HEK293 (cell line): Measurements from ENCODE around the gene EMB.
"Not testable (repeated sequence)": the region's sequence is repeated elsewhere in the genome, so short reads cannot be mapped to it uniquely, and the experiment has no call there.

Experiments
- CTCF ChIA-PET: fragments of 350-600 bp; formaldehyde crosslinking; extraction: SDS; loops from one replicate; lab custom pipeline; 2021; ENCODE audit warnings: antibody characterized with exemption; lab: Yijun Ruan, JAX
- POLR2A ChIA-PET: fragments of 300-600 bp; formaldehyde crosslinking; extraction: SDS; loops from one replicate; lab custom pipeline; 2020; ENCODE audit warnings: antibody characterized with exemption, inconsistent platforms; lab: Yijun Ruan, JAX
- H3K27ac ChIP-seq: fragments of 200-500 bp; sonication (Bioruptor generic); 2 replicates; pipeline ENCODE4 v1.5.1; 2014; ENCODE audit warnings: low read depth, low read length, control low read depth, inconsistent platforms; ENCODE audit errors: extremely low read depth
- H3K36me3 ChIP-seq, 2 experiments: fragments of 200-500 bp in 1 of 2; sonication (Bioruptor generic) in 1 of 2; 1 replicate in 1 of 2; 2 replicates in 1 of 2; pipeline ENCODE4 v1.5.1; 2014 to 2017; ENCODE audit warnings: inconsistent platforms in 2 of 2, low read length in 2 of 2; ENCODE audit not compliant: control insufficient read depth in 2 of 2, insufficient read depth in 1 of 2
- H3K4me1 ChIP-seq: fragments of 200-500 bp; sonication (Bioruptor generic); 2 replicates; pipeline ENCODE4 v1.5.1; 2014; ENCODE audit warnings: mild to moderate bottlenecking, low read length, inconsistent platforms; ENCODE audit not compliant: control insufficient read depth, insufficient read depth
- H3K4me3 ChIP-seq: 2 replicates; pipeline ENCODE4 v1.5.1; 2011; ENCODE audit warnings: low read depth, mild to moderate bottlenecking, control low read depth, low read length, moderate library complexity
- H3K9me3 ChIP-seq: fragments of 200-500 bp; sonication (Bioruptor generic); 2 replicates; pipeline ENCODE4 v1.5.1; 2014; ENCODE audit warnings: low read depth, low read length, inconsistent platforms; ENCODE audit not compliant: control insufficient read depth, insufficient read depth
- MEIS1 ChIP-seq: sonication (generic); formaldehyde crosslinking; IDR thresholded peaks from 2 replicates; pipeline ENCODE4 v1.8.1; 2022; ENCODE audit warnings: missing genetic modification reagents, mild to moderate bottlenecking, borderline replicate concordance
- MYNN ChIP-seq: fragments of 450-650 bp; formaldehyde crosslinking; IDR thresholded peaks from 2 replicates; pipeline ENCODE4 v1.5.1; 2016; ENCODE audit warnings: missing biosample characterization, missing genetic modification characterization, borderline replicate concordance
- SP7 ChIP-seq: fragments of 450-650 bp; formaldehyde crosslinking; IDR thresholded peaks from 2 replicates; pipeline ENCODE4 v1.5.1; 2016; ENCODE audit warnings: missing biosample characterization, missing genetic modification characterization
- ZNF416 ChIP-seq: fragments of 450-650 bp; formaldehyde crosslinking; IDR thresholded peaks from 2 replicates; pipeline ENCODE4 v1.5.1; 2016; ENCODE audit warnings: missing biosample characterization, missing genetic modification characterization
- ZNF423 ChIP-seq: fragments of 450-650 bp; formaldehyde crosslinking; IDR thresholded peaks from 2 replicates; pipeline ENCODE4 v1.5.1; 2016; ENCODE audit warnings: missing biosample characterization, missing genetic modification characterization
- ZNF48 ChIP-seq: fragments of 450-650 bp; formaldehyde crosslinking; IDR thresholded peaks from 2 replicates; pipeline ENCODE4 v1.5.1; 2016; ENCODE audit warnings: missing biosample characterization, missing genetic modification characterization
- ZNF530 ChIP-seq: fragments of 450-650 bp; formaldehyde crosslinking; IDR thresholded peaks from 2 replicates; pipeline ENCODE4 v1.5.1; 2016; ENCODE audit warnings: low read depth, missing biosample characterization, missing genetic modification characterization
- ZNF548 ChIP-seq: fragments of 450-650 bp; formaldehyde crosslinking; IDR thresholded peaks from 2 replicates; pipeline ENCODE4 v1.5.1; 2016; ENCODE audit warnings: missing biosample characterization, missing genetic modification characterization
- ZNF624 ChIP-seq: fragments of 450-650 bp; formaldehyde crosslinking; IDR thresholded peaks from 2 replicates; pipeline ENCODE4 v1.5.1; 2017; ENCODE audit warnings: missing biosample characterization, missing genetic modification characterization
- TF ChIP-seq, protein P1 (sequence below): fragments of 450-650 bp; formaldehyde crosslinking; IDR thresholded peaks from 2 replicates; pipeline ENCODE4 v1.5.1; 2017; ENCODE audit warnings: missing biosample characterization, missing genetic modification characterization
- TF ChIP-seq, protein P2 (sequence below): fragments of 450-650 bp; formaldehyde crosslinking; IDR thresholded peaks from 2 replicates; pipeline ENCODE4 v1.5.1; 2016; ENCODE audit warnings: missing biosample characterization, missing genetic modification characterization
- TF ChIP-seq, protein P3 (sequence below): fragments of 450-650 bp; formaldehyde crosslinking; IDR thresholded peaks from 2 replicates; pipeline ENCODE4 v1.5.1; 2016; ENCODE audit warnings: missing biosample characterization, missing genetic modification characterization
- TF ChIP-seq, protein P4 (sequence below): fragments of 450-650 bp; formaldehyde crosslinking; IDR thresholded peaks from 2 replicates; pipeline ENCODE4 v1.5.1; 2016; ENCODE audit warnings: missing biosample characterization, missing genetic modification characterization
- TF ChIP-seq, protein P5 (sequence below): fragments of 450-650 bp; formaldehyde crosslinking; IDR thresholded peaks from 2 replicates; pipeline ENCODE4 v1.5.1; 2016; ENCODE audit warnings: missing biosample characterization, missing genetic modification characterization

Gene EMB

DNA sequence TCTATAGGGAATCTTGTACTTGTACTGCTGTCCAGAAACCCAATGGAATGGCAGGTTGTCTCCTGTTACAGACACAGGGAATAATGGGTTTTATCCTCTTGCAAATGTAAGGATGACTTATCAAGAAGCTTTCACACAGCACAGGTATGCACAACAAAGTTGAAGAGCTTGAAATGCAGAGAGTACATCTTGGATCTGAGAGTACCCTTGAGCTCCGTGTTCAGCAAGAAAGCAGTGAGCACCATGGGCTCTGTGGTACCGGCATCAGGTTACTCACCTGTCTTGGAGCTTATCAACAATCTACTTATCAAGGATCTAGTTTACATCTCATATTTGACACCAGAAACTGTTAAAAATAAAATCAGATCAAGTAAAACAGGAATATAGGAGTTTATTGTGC, 22.0 kb upstream of the EMB start:
- no peak for TF ChIP-seq SP7 (tag by site-specific recombination)
- TF ChIP-seq, protein P1, sequence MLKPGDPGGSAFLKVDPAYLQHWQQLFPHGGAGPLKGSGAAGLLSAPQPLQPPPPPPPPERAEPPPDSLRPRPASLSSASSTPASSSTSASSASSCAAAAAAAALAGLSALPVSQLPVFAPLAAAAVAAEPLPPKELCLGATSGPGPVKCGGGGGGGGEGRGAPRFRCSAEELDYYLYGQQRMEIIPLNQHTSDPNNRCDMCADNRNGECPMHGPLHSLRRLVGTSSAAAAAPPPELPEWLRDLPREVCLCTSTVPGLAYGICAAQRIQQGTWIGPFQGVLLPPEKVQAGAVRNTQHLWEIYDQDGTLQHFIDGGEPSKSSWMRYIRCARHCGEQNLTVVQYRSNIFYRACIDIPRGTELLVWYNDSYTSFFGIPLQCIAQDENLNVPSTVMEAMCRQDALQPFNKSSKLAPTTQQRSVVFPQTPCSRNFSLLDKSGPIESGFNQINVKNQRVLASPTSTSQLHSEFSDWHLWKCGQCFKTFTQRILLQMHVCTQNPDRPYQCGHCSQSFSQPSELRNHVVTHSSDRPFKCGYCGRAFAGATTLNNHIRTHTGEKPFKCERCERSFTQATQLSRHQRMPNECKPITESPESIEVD: no peak
- TF ChIP-seq ZNF48 (tag by site-specific recombination): no peak
- TF ChIP-seq, protein P2, sequence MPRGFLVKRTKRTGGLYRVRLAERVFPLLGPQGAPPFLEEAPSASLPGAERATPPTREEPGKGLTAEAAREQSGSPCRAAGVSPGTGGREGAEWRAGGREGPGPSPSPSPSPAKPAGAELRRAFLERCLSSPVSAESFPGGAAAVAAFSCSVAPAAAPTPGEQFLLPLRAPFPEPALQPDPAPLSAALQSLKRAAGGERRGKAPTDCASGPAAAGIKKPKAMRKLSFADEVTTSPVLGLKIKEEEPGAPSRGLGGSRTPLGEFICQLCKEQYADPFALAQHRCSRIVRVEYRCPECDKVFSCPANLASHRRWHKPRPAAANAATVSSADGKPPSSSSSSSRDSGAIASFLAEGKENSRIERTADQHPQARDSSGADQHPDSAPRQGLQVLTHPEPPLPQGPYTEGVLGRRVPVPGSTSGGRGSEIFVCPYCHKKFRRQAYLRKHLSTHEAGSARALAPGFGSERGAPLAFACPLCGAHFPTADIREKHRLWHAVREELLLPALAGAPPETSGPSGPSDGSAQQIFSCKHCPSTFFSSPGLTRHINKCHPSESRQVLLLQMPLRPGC: no peak
- no peak for TF ChIP-seq ZNF624 (tag by site-specific recombination)
- TF ChIP-seq ZNF530 (tag by site-specific recombination): no peak
- no peak for TF ChIP-seq ZNF416 (tag by site-specific recombination)
- TF ChIP-seq, protein P3, sequence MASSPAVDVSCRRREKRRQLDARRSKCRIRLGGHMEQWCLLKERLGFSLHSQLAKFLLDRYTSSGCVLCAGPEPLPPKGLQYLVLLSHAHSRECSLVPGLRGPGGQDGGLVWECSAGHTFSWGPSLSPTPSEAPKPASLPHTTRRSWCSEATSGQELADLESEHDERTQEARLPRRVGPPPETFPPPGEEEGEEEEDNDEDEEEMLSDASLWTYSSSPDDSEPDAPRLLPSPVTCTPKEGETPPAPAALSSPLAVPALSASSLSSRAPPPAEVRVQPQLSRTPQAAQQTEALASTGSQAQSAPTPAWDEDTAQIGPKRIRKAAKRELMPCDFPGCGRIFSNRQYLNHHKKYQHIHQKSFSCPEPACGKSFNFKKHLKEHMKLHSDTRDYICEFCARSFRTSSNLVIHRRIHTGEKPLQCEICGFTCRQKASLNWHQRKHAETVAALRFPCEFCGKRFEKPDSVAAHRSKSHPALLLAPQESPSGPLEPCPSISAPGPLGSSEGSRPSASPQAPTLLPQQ (tag by site-specific recombination): no peak
- TF ChIP-seq, protein P4, sequence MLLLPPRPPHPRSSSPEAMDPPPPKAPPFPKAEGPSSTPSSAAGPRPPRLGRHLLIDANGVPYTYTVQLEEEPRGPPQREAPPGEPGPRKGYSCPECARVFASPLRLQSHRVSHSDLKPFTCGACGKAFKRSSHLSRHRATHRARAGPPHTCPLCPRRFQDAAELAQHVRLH: no peak
- TF ChIP-seq, protein P5, sequence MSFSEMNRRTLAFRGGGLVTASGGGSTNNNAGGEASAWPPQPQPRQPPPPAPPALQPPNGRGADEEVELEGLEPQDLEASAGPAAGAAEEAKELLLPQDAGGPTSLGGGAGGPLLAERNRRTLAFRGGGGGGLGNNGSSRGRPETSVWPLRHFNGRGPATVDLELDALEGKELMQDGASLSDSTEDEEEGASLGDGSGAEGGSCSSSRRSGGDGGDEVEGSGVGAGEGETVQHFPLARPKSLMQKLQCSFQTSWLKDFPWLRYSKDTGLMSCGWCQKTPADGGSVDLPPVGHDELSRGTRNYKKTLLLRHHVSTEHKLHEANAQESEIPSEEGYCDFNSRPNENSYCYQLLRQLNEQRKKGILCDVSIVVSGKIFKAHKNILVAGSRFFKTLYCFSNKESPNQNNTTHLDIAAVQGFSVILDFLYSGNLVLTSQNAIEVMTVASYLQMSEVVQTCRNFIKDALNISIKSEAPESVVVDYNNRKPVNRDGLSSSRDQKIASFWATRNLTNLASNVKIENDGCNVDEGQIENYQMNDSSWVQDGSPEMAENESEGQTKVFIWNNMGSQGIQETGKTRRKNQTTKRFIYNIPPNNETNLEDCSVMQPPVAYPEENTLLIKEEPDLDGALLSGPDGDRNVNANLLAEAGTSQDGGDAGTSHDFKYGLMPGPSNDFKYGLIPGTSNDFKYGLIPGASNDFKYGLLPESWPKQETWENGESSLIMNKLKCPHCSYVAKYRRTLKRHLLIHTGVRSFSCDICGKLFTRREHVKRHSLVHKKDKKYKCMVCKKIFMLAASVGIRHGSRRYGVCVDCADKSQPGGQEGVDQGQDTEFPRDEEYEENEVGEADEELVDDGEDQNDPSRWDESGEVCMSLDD (tag by site-specific recombination): no peak
- no peak for TF ChIP-seq MEIS1 (CRISPR knock-in tag)
- TF ChIP-seq ZNF423 (tag by site-specific recombination): no peak
- no peak for TF ChIP-seq MYNN (tag by site-specific recombination)
- TF ChIP-seq ZNF548 (tag by site-specific recombination): no peak
- TF ChIP-seq, all 188 proteins: peak for 0
- Histone ChIP-seq H3K4me1 (peaks cover 2% of the 10 kb centered on the region; the same call in 1 of the 2 replicates), H3K27ac (no peak overlapping the region), H3K9me3 (no peaks in the 10 kb centered on the region), H3K4me3 (no peak overlapping the region), H3K36me3 (no peaks in the 10 kb centered on the region)
- ChIA-PET POLR2A (no interaction called here), CTCF (interaction anchor here (1.1 to 1.2 kb wide), 2 partner anchors 51 to 289 kb away, joined by 3 read pairs; no protein-coding TSS in a partner anchor)

DNA sequence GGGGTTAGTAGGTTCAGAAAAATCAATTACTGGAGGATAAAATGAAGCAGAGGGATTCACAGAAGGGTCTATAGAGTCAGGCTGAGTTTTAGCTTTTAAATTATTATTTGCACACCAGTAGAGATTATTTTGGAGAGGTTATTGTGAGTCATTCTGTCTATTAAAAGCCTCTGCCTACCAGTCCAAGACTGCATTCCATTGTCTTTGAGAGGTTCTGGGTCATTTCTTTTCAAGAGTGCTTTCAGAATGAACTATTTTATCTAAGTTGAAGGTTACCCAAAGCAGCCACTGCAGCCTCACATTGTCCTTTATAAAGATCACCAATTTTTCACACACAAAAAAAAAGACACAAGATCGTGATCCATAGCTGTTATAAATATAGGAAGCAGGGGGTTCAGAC, 21.5 kb upstream of the EMB start:
- CTCF ChIA-PET: interaction anchor here (1.1 to 1.2 kb wide), 2 partner anchors 51 to 289 kb away, joined by 3 read pairs; no protein-coding TSS in a partner anchor
- POLR2A ChIA-PET: not testable (repeated sequence)

DNA sequence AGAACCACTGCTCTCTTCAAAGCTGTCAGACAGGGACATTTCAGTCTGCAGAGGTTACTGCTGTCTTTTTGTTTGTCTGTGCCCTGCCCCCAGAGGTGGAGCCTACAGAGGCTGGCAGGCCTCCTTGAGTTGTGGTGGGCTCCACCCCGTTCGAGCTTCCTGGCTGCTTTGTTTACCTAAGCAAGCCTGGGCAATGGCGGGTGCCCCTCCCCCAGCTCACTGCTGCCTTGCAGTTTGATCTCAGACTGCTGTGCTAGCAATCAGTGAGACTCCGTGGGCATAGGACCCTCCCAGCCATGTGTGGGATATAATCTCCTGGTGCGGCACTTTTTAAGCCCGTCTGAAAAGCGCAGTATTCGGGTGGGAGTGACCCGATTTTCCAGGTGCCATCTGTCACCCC, 17.3 kb upstream of the EMB start:
- not testable (repeated sequence) for H3K27ac ChIP-seq

More for the DNA sequence above, 21.5 kb upstream of the EMB start:
- not testable (repeated sequence) for H3K4me1 ChIP-seq, H3K4me3 ChIP-seq, H3K27ac ChIP-seq, H3K9me3 ChIP-seq, H3K36me3 ChIP-seq

DNA sequence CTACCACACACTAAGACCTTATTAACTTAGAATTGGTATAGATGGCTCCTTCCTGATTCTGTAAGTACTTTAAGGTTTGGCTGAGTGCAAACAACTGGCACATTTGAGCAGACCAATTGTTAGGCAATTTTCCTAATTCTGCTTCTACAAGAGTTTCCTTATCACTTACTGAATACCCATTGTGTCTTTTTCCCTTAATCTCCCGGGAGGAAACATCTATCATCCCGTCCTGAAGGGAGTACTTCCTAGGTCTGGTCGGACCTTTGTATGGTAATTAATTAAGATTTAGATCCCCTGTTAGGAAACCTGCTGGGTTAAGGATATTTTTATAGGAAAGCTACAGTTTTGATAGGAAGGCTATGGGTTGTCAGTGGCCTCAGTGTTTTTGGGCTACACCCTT, 8.2 kb upstream of the EMB start:
- H3K9me3 ChIP-seq, CTCF ChIA-PET, H3K4me3 ChIP-seq, H3K27ac ChIP-seq, H3K36me3 ChIP-seq, POLR2A ChIA-PET, H3K4me1 ChIP-seq: not testable (repeated sequence)

More for the DNA sequence above, 17.3 kb upstream of the EMB start:
- H3K4me3 ChIP-seq, CTCF ChIA-PET, H3K9me3 ChIP-seq, H3K4me1 ChIP-seq, POLR2A ChIA-PET, H3K36me3 ChIP-seq: not testable (repeated sequence)
